ENCODE data around the gene PCYT2. TPM values are rescaled to one million over a fixed set of nuclear protein-coding genes. Genes with fewer than 3 reads are reported as not detected.

PCYT2 gene
- polyA plus RNA-seq, 1 donor (not counting 4 experiments of a cell fraction or from before 2014, with no cell fraction given) = 38.1 TPM

DNA sequence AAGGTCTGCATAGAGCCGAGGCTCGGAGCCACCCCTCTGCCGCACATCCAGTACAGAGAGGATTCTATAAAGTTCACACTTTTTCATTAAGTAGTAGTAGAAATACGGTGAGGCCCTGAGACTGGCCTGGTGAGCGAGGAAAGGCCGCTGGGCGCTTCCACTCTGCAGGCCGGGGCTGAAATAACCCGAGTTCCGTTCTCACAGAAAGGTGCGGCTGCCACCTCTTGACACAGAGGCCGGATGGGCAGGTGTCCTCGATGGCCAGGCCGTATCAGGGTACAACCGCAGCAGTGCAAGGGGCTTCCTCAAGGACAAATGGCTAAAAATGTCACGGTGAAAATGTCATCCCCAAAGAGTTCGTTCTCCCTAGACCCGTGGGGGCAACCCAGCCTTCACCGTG lies 770 bp upstream of the PCYT2 start:
- H3K79me2 ChIP-seq (ENCODE audit: control insufficient read depth, insufficient read depth, low read length) = peaks cover 28% of the 10 kb centered on the region
- FAIRE-seq (no peak), DNase-seq (ENCODE audit: low read depth, low spot score) (no peak)
- H3K36me3 ChIP-seq (ENCODE audit: control insufficient read depth in 2 of 2, extremely low read depth in 1 of 2, insufficient read depth in 2 of 2, low read length in 2 of 2) = peaks cover 34 to 40% of the 10 kb centered on the region in 2 experiments
- H3K4me1 ChIP-seq (ENCODE audit: control insufficient read depth, extremely low read depth, insufficient read depth, low read length) = peaks cover 33% of the 10 kb centered on the region
- H3K27ac ChIP-seq (ENCODE audit: control insufficient read depth, insufficient read depth, low read length) = no peak overlapping the region
- H3K27me3 ChIP-seq (ENCODE audit: control insufficient read depth, extremely low read depth, insufficient read depth, low read length) = no peaks in the 10 kb centered on the region
- dilution Hi-C loops (cut with MboI; ENCODE audit: extremely low pct_ligation_motif_present, low sequenced_read_pairs) = no loop called here
- peak overlapping the region; percentile 46 for H3K4me2 ChIP-seq (ENCODE audit: control insufficient read depth, extremely low read depth, insufficient read depth, low read depth, low read length)
- no peak overlapping the region for H3K9ac ChIP-seq (ENCODE audit: control insufficient read depth, extremely low read depth, insufficient read depth, low read length)
- peaks cover 6% of the 10 kb centered on the region for H4K20me1 ChIP-seq (ENCODE audit: control insufficient read depth, extremely low read depth, insufficient read depth, low read length)
- H3K4me3 ChIP-seq (ENCODE audit: control insufficient read depth in 2 of 3, extremely low read depth in 1 of 3, insufficient read depth in 2 of 3, low read depth in 1 of 3, low read length in 3 of 3) = no peak overlapping the region
- no peak overlapping the region for H2AFZ ChIP-seq (ENCODE audit: control insufficient read depth, low read length)
- H3K9me1 ChIP-seq (ENCODE audit: control insufficient read depth, extremely low read depth, insufficient read depth, low read length) = peaks cover 7% of the 10 kb centered on the region
- no peaks in the 10 kb centered on the region for H3K9me3 ChIP-seq (ENCODE audit: control insufficient read depth, low read depth, low read length)
- no peak for TF ChIP-seq EZH2 (IDR thresholded peaks at IDR 0.05; ENCODE audit: low read length)
- TF ChIP-seq, protein P1, sequence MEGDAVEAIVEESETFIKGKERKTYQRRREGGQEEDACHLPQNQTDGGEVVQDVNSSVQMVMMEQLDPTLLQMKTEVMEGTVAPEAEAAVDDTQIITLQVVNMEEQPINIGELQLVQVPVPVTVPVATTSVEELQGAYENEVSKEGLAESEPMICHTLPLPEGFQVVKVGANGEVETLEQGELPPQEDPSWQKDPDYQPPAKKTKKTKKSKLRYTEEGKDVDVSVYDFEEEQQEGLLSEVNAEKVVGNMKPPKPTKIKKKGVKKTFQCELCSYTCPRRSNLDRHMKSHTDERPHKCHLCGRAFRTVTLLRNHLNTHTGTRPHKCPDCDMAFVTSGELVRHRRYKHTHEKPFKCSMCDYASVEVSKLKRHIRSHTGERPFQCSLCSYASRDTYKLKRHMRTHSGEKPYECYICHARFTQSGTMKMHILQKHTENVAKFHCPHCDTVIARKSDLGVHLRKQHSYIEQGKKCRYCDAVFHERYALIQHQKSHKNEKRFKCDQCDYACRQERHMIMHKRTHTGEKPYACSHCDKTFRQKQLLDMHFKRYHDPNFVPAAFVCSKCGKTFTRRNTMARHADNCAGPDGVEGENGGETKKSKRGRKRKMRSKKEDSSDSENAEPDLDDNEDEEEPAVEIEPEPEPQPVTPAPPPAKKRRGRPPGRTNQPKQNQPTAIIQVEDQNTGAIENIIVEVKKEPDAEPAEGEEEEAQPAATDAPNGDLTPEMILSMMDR (optimal IDR thresholded peaks at IDR 0.05 in 1 of 3, IDR thresholded peaks at IDR 0.05 in 1 of 3, conservative IDR thresholded peaks at IDR 0.05 in 1 of 3; ENCODE audit: extremely low read depth in 1 of 3, insufficient read depth in 2 of 3, low read length in 3 of 3) = no peak

DNA sequence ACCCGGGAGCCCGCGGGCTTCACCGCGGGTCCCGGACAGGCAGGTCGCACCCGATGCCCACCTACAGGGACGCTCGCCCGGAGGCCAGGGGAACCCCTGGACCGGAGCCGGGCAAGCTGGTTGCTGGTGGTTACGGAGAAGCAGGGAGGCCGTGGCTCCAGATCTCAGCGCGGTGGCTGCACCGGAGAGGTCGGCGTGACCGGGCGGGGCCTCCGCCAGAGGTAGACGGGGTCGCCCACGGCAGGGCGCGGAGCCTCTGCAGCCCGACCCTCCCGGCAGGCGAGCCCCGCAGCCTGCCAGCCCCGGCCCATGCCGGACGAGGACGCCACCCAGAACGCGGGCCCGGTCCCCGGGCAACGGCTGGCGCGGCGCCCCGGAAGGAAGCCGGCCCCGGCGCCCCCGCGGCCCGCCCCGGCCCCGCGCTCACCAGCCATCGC lies 341 bp downstream of the PCYT2 start:
- Histone ChIP-seq H3K79me2 (ENCODE audit: control insufficient read depth, insufficient read depth, low read length) (peaks cover 22% of the 10 kb centered on the region), H4K20me1 (ENCODE audit: control insufficient read depth, extremely low read depth, insufficient read depth, low read length) (peaks cover 3% of the 10 kb centered on the region), H3K27me3 (ENCODE audit: control insufficient read depth, extremely low read depth, insufficient read depth, low read length) (no peaks in the 10 kb centered on the region), H3K9me1 (ENCODE audit: control insufficient read depth, extremely low read depth, insufficient read depth, low read length) (peaks cover 7% of the 10 kb centered on the region), H3K9me3 (ENCODE audit: control insufficient read depth, low read depth, low read length) (no peaks in the 10 kb centered on the region), H3K4me2 (ENCODE audit: control insufficient read depth, extremely low read depth, insufficient read depth, low read depth, low read length) (peak overlapping the region; percentile 59), H3K4me3 (ENCODE audit: control insufficient read depth in 2 of 3, extremely low read depth in 1 of 3, insufficient read depth in 2 of 3, low read depth in 1 of 3, low read length in 3 of 3) (peak overlapping the region; percentile 67 to 90 (median 83)), H2AFZ (ENCODE audit: control insufficient read depth, low read length) (peak overlapping the region; percentile 43), H3K4me1 (ENCODE audit: control insufficient read depth, extremely low read depth, insufficient read depth, low read length) (peaks cover 24% of the 10 kb centered on the region), H3K36me3 (ENCODE audit: control insufficient read depth in 2 of 2, extremely low read depth in 1 of 2, insufficient read depth in 2 of 2, low read length in 2 of 2) (peaks cover 34 to 42% of the 10 kb centered on the region in 2 experiments), H3K27ac (ENCODE audit: control insufficient read depth, insufficient read depth, low read length) (peak overlapping the region; percentile 58), H3K9ac (ENCODE audit: control insufficient read depth, extremely low read depth, insufficient read depth, low read length) (peak overlapping the region; percentile 78)
- dilution Hi-C loops (cut with MboI; ENCODE audit: extremely low pct_ligation_motif_present, low sequenced_read_pairs) = no loop called here
- FAIRE-seq = no peak
- TF ChIP-seq, protein P1 (optimal IDR thresholded peaks at IDR 0.05 in 1 of 3, IDR thresholded peaks at IDR 0.05 in 1 of 3, conservative IDR thresholded peaks at IDR 0.05 in 1 of 3; ENCODE audit: extremely low read depth in 1 of 3, insufficient read depth in 2 of 3, low read length in 3 of 3) = no peak
- TF ChIP-seq EZH2 (IDR thresholded peaks at IDR 0.05; ENCODE audit: low read length) = no peak
- no peak for DNase-seq (ENCODE audit: low read depth, low spot score)

Measured in keratinocyte (primary cell).